Measurements from ENCODE around the gene FER.

GRCh38 chr5:108946008-108946407 lies 198.3 kb downstream of the FER start:
- no peak for TF ChIP-seq POLR2A (IDR thresholded peaks at IDR 0.05)
- TF ChIP-seq CTCF (IDR thresholded peaks at IDR 0.05 in 8 of 11, conservative IDR thresholded peaks at IDR 0.05 in 3 of 11) = no peak
- no peak for TF ChIP-seq POLR2AphosphoS5 (IDR thresholded peaks at IDR 0.05)
